Measurements from ENCODE around the gene C9orf85.
"Not testable (repeated sequence)": the region's sequence is repeated elsewhere in the genome, so short reads cannot be mapped to it uniquely, and the experiment has no call there.

The C9orf85 gene

DNA sequence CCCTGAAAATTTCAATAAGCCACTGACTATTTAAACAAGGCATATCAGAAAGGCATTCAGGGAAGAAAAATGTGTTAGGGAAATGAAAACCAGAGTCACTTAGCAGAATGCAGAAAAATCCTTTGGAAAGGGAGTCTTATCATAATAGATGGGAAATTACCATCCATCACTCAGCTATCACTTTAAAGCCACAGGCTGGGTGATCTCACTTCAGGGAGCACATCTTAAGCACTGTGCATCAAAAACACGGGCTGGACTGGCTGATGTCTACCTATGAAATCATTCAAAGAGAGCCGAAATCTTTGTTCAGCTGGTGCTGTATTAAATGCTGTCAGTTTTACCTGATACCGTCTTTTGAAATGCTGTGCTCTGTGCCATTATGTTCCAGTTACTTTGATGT is 75.5 kb downstream of the C9orf85 start:
- no peak overlapping the region for H3K27ac ChIP-seq

DNA sequence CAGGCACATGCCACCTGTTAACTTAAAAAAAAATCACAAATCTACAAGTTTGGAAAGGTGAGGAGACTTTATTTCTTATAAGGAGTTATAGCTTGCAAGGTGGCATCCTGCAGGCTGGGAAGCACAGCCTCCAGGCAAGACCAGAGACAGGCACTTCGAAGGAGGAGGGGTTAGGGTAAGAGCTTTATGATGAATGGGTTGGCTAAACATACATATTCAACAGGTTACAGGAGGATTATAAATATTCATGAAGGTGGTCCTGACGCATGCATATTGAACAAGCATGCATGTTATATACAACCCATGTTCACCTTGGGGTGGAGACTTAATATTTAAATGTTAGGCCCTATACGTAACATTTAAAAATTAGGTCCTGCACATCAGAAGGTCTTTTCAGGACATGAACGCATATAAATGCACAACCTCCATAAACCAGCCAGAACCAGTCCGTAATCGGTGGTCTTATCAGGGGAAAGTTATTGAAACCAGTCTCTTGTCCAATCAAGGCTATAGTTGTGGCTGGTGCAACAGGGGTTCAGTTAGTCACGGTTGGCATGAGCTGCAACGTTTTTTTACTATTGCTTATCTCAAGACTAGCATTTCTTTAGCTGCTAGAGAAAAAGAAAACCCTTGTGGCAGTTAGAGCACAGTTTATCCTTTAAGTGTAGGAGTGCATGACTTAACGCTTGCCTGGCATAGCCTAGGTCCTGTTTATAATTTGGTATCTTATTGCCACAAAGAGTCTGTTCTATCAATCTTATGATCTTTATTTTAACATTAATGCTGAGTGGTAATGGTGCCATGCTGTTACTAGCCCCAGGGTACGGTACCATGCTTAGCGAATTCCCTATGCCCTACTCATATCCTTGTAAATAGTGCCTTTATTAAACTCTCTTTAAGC is 76.3 kb downstream of the C9orf85 start:
- DNase-seq (ENCODE audit: low read depth, low spot score) = no peak
- H3K27ac ChIP-seq = no peak overlapping the region

More for the DNA sequence above, 75.5 kb downstream of the C9orf85 start:
- no peak for DNase-seq (ENCODE audit: low read depth, low spot score)

DNA sequence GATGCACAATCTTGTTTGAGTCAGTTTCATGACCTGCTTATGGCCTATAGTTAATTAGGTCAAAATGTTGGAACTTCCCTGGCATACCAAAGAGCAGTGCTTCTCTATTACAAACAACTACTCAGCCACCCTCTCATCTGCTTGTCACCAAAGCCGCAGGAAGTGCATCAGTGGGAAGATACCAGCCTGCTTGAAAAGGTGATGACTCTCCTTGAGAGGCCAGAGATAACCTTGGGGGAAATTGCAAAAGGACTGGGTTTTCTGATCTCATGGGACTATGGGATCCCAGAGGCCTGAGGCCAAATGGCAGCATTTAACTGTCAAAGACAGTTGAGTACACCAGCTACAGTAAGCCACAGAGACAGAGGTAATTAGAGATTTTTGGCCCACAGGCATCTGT is 79.0 kb downstream of the C9orf85 start:
- no peak overlapping the region for H3K27ac ChIP-seq
- no peak for DNase-seq (ENCODE audit: low read depth, low spot score)

DNA sequence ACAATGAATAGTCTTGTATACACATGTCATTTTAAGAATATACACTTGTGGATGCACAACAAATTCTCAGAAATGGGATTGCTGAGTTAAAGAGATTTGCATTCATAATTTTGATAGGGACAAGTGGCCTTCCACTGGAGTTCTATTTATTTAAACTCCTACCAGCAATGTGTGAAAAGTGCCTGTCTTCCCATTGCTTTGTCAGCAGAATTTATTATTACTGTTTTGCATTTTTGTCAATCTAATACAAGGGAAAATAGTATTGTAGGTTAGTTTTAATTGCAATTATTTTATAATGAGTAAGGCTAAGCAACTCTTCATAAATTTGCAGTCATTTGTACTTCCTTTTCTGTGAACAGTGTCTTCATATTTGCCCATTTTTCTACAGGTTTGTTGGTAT is 94.0 kb downstream of the C9orf85 start:
- no peak for DNase-seq (ENCODE audit: low read depth, low spot score)
- H3K27ac ChIP-seq = no peak overlapping the region

DNA sequence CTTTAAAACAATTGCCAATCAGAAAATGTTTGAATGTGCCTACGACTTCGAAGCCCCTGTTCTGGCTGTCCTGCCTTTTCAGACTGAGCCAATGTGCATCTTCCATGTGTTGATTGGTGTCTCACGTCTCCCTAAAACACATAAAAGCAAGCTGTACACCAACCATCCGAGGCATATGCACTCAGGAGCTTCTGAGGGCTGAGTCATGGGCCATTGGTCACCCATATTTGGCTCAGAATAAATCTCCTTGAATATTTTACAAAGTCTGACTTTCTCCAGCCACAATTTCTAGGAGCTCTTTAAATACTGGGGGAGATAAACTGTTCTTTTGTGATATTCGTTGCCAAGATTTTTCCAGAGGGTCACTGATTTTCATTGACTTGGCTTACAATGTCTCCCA is 95.1 kb downstream of the C9orf85 start:
- H3K27ac ChIP-seq = no peak overlapping the region
- DNase-seq (ENCODE audit: low read depth, low spot score) = no peak

DNA sequence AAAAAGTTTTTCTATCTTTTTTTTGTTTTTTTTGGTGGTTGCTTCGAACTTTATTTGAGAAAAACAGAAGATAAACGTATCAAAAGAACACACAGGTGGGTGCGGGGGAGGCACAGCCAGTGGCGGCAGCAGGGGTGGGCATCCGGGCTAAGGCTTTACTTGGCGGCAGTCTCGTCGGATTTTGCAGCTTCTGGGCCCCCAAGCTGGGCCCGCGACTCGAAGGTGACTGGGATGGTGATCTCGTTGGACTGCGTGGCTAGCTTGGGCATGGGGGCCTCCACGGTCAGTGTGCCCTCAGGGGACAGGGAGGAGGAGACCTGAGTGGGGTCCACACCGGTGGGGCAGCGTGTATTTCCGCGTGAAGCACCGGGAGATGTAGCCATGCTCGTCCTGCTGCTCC is 96.3 kb downstream of the C9orf85 start:
- DNase-seq (ENCODE audit: low read depth, low spot score); H3K27ac ChIP-seq: not testable (repeated sequence)

DNA sequence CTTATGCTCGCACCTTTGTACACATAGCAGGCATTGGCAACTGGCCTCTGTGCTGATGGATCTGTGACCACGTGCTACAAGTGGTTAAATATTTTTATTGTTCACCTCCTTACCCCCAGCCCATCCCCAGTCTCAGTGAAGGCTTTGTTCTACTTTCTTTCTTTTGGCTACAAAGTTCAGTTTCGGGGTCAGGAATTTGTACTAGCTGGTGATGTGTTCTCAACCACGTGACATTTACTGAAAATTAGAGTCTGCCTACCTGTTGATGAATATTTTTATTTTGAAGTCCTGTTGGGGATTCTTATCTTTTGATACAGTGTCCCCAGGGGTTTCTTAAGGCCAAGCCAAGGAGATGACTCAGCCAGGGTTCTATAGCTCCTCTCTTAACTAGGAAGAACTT is 101.2 kb downstream of the C9orf85 start:
- DNase-seq (ENCODE audit: low read depth, low spot score) = no peak
- no peak overlapping the region for H3K27ac ChIP-seq

DNA sequence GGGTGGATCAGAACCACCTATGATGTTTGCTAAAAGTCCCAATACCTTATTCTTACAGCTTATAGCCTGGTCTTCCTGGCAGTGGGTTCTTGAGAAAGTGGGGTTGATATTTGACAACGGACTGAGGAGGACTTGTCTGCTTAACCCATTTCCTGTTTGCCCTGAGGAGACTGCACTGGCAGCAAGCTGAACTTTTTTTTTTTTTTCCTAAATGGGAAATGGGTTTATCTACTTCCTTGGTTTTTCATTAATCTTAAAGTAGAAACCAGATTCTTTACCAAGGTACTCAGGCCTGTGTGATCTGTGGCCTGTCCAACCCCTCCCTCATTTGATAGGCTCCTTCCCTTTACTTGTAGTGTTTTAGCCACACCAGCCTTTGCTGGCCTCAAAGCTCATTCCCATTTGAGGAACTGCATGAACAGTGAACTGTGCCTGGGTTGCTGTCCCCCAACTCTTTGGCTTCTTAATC is 101.9 kb downstream of the C9orf85 start:
- H3K27ac ChIP-seq = no peak overlapping the region
- DNase-seq (ENCODE audit: low read depth, low spot score) = no peak

DNA sequence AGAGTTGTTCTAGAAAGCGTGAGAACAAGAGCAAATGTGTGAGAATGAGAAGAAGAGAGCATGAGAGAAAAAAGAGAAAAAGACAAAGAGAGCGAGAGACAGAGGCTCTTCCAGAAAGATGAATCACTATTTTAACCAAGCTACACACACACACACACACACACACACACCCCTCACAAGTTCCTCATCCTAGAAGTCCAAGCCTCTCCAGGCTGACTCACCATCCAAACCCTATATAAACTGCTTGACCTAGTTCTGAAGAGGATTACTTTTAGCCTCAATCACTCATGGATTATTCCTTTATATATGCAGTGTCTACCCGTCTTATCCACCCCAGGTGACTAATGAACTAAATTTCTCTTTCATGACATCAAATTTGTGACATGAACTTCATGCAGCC is 111.4 kb downstream of the C9orf85 start:
- H3K27ac ChIP-seq = peak overlapping the region; percentile 50
- peak; percentile 94 for DNase-seq (ENCODE audit: low read depth, low spot score)
